Chondrocyte (in vitro differentiated cells): ENCODE data around the gene TCF4. TPM values are rescaled to one million over a fixed set of nuclear protein-coding genes. Genes with fewer than 3 reads are reported as not detected.

Source experiments
- DNase-seq: peaks from one replicate; pipeline ENCODE4 v3.0.0; 2021; ENCODE audit warnings: mixed read lengths, low spot score
- H3K27ac Mint-ChIP-seq: one replicate; pipeline ENCODE4 v1.8.0; 2021; ENCODE audit warnings: mild to moderate bottlenecking, moderate library complexity, mixed read lengths; ENCODE audit not compliant: unreplicated experiment
- H3K27me3 Mint-ChIP-seq: 2 replicates; pipeline ENCODE4 v1.8.0; 2021; ENCODE audit warnings: low read depth, mixed read lengths
- H3K36me3 Mint-ChIP-seq: 2 replicates; pipeline ENCODE4 v1.8.0; 2021; ENCODE audit warnings: low read depth, mixed read lengths
- H3K4me1 Mint-ChIP-seq: 2 replicates; pipeline ENCODE4 v1.8.0; 2021; ENCODE audit warnings: low read depth, mild to moderate bottlenecking, mixed read lengths
- H3K4me3 Mint-ChIP-seq: one replicate; pipeline ENCODE4 v1.8.0; 2021; ENCODE audit warnings: mild to moderate bottlenecking, moderate library complexity, mixed read lengths; ENCODE audit not compliant: unreplicated experiment
- H3K9me3 Mint-ChIP-seq: 2 replicates; pipeline ENCODE4 v1.8.0; 2021; ENCODE audit warnings: low read depth, mixed read lengths
- total RNA-seq: library from RNA; stranded (reverse); gene quantifications from 3 replicates; pipeline ENCODE4 v1.2.1, GENCODE V29; 2021
- TF ChIP-seq, protein P1 (sequence below): fragments of 200-600 bp; sonication (generic); IDR thresholded peaks from 2 replicates; pipeline ENCODE4 v1.5.0; 2021; ENCODE audit warnings: antibody characterized with exemption, mild to moderate bottlenecking, moderate library complexity

TCF4 gene
- total RNA-seq, 1 donor from 2014 or later = 36.8 TPM

GRCh38 chr18:55524353-55525073 is 63.5 kb downstream of the TCF4 start:
- Mint-ChIP-seq H3K36me3 (no peaks in the 10 kb centered on the region), H3K27ac (no peak overlapping the region), H3K4me3 (no peak overlapping the region), H3K9me3 (no peaks in the 10 kb centered on the region), H3K4me1 (no peaks in the 10 kb centered on the region), H3K27me3 (no peaks in the 10 kb centered on the region)
- TF ChIP-seq, protein P1, sequence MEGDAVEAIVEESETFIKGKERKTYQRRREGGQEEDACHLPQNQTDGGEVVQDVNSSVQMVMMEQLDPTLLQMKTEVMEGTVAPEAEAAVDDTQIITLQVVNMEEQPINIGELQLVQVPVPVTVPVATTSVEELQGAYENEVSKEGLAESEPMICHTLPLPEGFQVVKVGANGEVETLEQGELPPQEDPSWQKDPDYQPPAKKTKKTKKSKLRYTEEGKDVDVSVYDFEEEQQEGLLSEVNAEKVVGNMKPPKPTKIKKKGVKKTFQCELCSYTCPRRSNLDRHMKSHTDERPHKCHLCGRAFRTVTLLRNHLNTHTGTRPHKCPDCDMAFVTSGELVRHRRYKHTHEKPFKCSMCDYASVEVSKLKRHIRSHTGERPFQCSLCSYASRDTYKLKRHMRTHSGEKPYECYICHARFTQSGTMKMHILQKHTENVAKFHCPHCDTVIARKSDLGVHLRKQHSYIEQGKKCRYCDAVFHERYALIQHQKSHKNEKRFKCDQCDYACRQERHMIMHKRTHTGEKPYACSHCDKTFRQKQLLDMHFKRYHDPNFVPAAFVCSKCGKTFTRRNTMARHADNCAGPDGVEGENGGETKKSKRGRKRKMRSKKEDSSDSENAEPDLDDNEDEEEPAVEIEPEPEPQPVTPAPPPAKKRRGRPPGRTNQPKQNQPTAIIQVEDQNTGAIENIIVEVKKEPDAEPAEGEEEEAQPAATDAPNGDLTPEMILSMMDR = no peak
- DNase-seq = no peak

- Mint-ChIP-seq H3K27ac (no peak overlapping the region), H3K36me3 (no peaks in the 10 kb centered on the region), H3K4me3 (no peak overlapping the region), H3K4me1 (no peaks in the 10 kb centered on the region), H3K9me3 (no peaks in the 10 kb centered on the region), H3K27me3 (no peaks in the 10 kb centered on the region)
- TF ChIP-seq, protein P1 = no peak
- no peak for DNase-seq
These were observed 65.0 kb downstream of the TCF4 start for GRCh38 chr18:55523001-55523400.

GRCh38 chr18:55522011-55522410 is 66.0 kb downstream of the TCF4 start:
- Mint-ChIP-seq H3K27ac (no peak overlapping the region), H3K4me1 (no peaks in the 10 kb centered on the region), H3K4me3 (no peak overlapping the region), H3K9me3 (no peaks in the 10 kb centered on the region), H3K36me3 (no peaks in the 10 kb centered on the region), H3K27me3 (no peaks in the 10 kb centered on the region)
- TF ChIP-seq, protein P1 = peak; percentile 60
- no peak for DNase-seq

GRCh38 chr18:55517055-55517454 is 70.9 kb downstream of the TCF4 start:
- TF ChIP-seq, protein P1 = no peak
- H3K27ac Mint-ChIP-seq = no peak overlapping the region
- DNase-seq = no peak
- no peaks in the 10 kb centered on the region for H3K36me3 Mint-ChIP-seq
- no peaks in the 10 kb centered on the region for H3K4me1 Mint-ChIP-seq
- no peak overlapping the region for H3K4me3 Mint-ChIP-seq
- H3K9me3 Mint-ChIP-seq = no peaks in the 10 kb centered on the region
- no peaks in the 10 kb centered on the region for H3K27me3 Mint-ChIP-seq

DNA sequence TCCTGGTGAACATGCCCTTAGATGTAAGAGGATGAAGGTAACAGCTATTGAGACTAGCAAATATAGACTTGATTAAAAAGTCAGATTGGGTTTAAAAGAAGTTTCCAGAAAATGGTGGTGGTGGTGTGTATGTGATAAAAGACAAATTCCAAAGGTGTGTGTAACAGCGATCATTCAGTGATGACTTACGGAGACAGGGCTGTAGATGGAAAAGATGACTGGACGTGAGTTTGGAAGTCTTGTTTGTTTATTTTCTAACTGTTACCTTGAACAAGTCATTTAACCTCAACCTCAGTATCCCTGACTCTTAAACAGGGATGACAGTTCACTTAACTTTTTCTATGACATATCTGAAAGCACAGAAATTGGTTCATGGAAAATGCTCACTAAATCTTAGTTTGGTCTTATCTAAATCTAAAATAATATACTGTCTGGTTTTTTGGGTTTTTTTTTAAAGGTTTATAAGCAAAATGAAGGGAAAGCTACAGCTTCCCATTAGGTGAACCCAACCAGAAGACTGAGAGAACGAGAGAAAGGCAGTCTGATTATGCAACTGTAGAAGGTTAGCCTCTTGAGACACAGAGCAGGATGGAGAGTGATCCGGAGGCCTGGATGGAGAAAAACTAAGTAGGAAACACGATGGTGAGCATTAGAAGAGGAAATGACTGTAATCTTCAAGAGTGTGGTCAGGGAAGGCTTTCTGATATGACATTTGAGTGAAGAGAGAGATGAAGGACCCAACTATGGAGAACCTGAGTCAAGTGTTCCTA is 71.9 kb downstream of the TCF4 start:
- Mint-ChIP-seq H3K4me1 (peaks cover 2% of the 10 kb centered on the region), H3K4me3 (no peak overlapping the region), H3K36me3 (no peaks in the 10 kb centered on the region), H3K27ac (no peak overlapping the region), H3K27me3 (no peaks in the 10 kb centered on the region), H3K9me3 (no peaks in the 10 kb centered on the region)
- DNase-seq = no peak
- TF ChIP-seq, protein P1 = no peak
